ENCODE results near the gene GPATCH2.
"Not testable (repeated sequence)": the region's sequence is repeated elsewhere in the genome, so short reads cannot be mapped to it uniquely, and the experiment has no call there.

GRCh38 chr1:217381773-217382172 is 249.1 kb downstream of the GPATCH2 start:
- TF ChIP-seq, protein P1, sequence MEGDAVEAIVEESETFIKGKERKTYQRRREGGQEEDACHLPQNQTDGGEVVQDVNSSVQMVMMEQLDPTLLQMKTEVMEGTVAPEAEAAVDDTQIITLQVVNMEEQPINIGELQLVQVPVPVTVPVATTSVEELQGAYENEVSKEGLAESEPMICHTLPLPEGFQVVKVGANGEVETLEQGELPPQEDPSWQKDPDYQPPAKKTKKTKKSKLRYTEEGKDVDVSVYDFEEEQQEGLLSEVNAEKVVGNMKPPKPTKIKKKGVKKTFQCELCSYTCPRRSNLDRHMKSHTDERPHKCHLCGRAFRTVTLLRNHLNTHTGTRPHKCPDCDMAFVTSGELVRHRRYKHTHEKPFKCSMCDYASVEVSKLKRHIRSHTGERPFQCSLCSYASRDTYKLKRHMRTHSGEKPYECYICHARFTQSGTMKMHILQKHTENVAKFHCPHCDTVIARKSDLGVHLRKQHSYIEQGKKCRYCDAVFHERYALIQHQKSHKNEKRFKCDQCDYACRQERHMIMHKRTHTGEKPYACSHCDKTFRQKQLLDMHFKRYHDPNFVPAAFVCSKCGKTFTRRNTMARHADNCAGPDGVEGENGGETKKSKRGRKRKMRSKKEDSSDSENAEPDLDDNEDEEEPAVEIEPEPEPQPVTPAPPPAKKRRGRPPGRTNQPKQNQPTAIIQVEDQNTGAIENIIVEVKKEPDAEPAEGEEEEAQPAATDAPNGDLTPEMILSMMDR (IDR thresholded peaks at IDR 0.05 in 2 of 3, conservative IDR thresholded peaks at IDR 0.05 in 1 of 3; ENCODE audit: control insufficient read depth in 2 of 3, extremely low read depth in 1 of 3, insufficient read depth in 1 of 3, low read depth in 3 of 3, low read length in 3 of 3), result not testable (repeated sequence)
- not testable (repeated sequence) for TF ChIP-seq SRF (IDR thresholded peaks at IDR 0.05; ENCODE audit: low read depth in 2 of 2, low read length in 2 of 2); NFYA (IDR thresholded peaks at IDR 0.05; ENCODE audit: borderline replicate concordance, low read depth, low read length); POLR2A (IDR thresholded peaks at IDR 0.05; ENCODE audit: low read depth, low read length)
- TF ChIP-seq, protein P2, sequence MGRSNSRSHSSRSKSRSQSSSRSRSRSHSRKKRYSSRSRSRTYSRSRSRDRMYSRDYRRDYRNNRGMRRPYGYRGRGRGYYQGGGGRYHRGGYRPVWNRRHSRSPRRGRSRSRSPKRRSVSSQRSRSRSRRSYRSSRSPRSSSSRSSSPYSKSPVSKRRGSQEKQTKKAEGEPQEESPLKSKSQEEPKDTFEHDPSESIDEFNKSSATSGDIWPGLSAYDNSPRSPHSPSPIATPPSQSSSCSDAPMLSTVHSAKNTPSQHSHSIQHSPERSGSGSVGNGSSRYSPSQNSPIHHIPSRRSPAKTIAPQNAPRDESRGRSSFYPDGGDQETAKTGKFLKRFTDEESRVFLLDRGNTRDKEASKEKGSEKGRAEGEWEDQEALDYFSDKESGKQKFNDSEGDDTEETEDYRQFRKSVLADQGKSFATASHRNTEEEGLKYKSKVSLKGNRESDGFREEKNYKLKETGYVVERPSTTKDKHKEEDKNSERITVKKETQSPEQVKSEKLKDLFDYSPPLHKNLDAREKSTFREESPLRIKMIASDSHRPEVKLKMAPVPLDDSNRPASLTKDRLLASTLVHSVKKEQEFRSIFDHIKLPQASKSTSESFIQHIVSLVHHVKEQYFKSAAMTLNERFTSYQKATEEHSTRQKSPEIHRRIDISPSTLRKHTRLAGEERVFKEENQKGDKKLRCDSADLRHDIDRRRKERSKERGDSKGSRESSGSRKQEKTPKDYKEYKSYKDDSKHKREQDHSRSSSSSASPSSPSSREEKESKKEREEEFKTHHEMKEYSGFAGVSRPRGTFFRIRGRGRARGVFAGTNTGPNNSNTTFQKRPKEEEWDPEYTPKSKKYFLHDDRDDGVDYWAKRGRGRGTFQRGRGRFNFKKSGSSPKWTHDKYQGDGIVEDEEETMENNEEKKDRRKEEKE (IDR thresholded peaks at IDR 0.05), result not testable (repeated sequence)

Measured in GM12878 (cell line).